Mucosa of stomach (tissue), 1 donor: ENCODE results near the gene SLC4A4.

Source experiments
- H3K27me3 ChIP-seq: one replicate; pipeline ENCODE4 v1.7.0; 2013; ENCODE audit warnings: mild to moderate bottlenecking, low read length; ENCODE audit not compliant: control insufficient read depth, insufficient read depth
- H3K36me3 ChIP-seq: one replicate; pipeline ENCODE4 v1.7.0; 2013; ENCODE audit warnings: low read length; ENCODE audit not compliant: control insufficient read depth, insufficient read depth
- H3K4me1 ChIP-seq: one replicate; pipeline ENCODE4 v1.7.0; 2013; ENCODE audit warnings: mild to moderate bottlenecking, low read length; ENCODE audit not compliant: control insufficient read depth, insufficient read depth
- H3K4me3 ChIP-seq: one replicate; pipeline ENCODE4 v1.7.0; 2013; ENCODE audit warnings: low read length
- H3K9ac ChIP-seq: one replicate; pipeline ENCODE4 v1.7.0; 2013; ENCODE audit warnings: mild to moderate bottlenecking, low read length, moderate library complexity
- H3K9me3 ChIP-seq: one replicate; pipeline ENCODE4 v1.7.0; 2013; ENCODE audit warnings: mild to moderate bottlenecking, low read length, moderate library complexity; ENCODE audit not compliant: control insufficient read depth
- donor health status: Pancreatic carcinoma.

Gene SLC4A4

GRCh38 chr4:71554025-71554424 lies 215.2 kb downstream of the SLC4A4 start:
- Histone ChIP-seq H3K27me3 (no peaks in the 10 kb centered on the region), H3K4me1 (peaks cover 11% of the 10 kb centered on the region), H3K36me3 (no peaks in the 10 kb centered on the region)

GRCh38 chr4:71558248-71558647 lies 219.4 kb downstream of the SLC4A4 start:
- no peaks in the 10 kb centered on the region for H3K9me3 ChIP-seq
- peaks cover 3% of the 10 kb centered on the region for H3K4me1 ChIP-seq
- no peaks in the 10 kb centered on the region for H3K36me3 ChIP-seq
- H3K27me3 ChIP-seq, result no peaks in the 10 kb centered on the region
- no peak overlapping the region for H3K9ac ChIP-seq
- no peak overlapping the region for H3K4me3 ChIP-seq

More at GRCh38 chr4:71554025-71554424, 215.2 kb downstream of the SLC4A4 start:
- Histone ChIP-seq H3K9me3 (no peaks in the 10 kb centered on the region), H3K9ac (no peak overlapping the region), H3K4me3 (no peak overlapping the region)

- no peaks in the 10 kb centered on the region for H3K36me3 ChIP-seq
- H3K9ac ChIP-seq, result no peak overlapping the region
- H3K4me1 ChIP-seq, result peaks cover 3% of the 10 kb centered on the region
- H3K27me3 ChIP-seq, result no peaks in the 10 kb centered on the region
- H3K9me3 ChIP-seq, result no peaks in the 10 kb centered on the region
- no peak overlapping the region for H3K4me3 ChIP-seq
These were observed 221.2 kb downstream of the SLC4A4 start for GRCh38 chr4:71559957-71560571.

- Histone ChIP-seq H3K36me3 (no peaks in the 10 kb centered on the region), H3K9ac (no peak overlapping the region), H3K4me3 (no peak overlapping the region), H3K4me1 (peaks cover 3% of the 10 kb centered on the region), H3K9me3 (no peaks in the 10 kb centered on the region), H3K27me3 (no peaks in the 10 kb centered on the region)
These were observed 226.0 kb downstream of the SLC4A4 start for GRCh38 chr4:71564775-71565174.

GRCh38 chr4:71566856-71567255 lies 228.0 kb downstream of the SLC4A4 start:
- Histone ChIP-seq H3K4me3 (no peak overlapping the region), H3K9me3 (no peaks in the 10 kb centered on the region), H3K9ac (no peak overlapping the region), H3K4me1 (no peaks in the 10 kb centered on the region), H3K27me3 (no peaks in the 10 kb centered on the region), H3K36me3 (no peaks in the 10 kb centered on the region)

GRCh38 chr4:71568131-71568530 lies 229.3 kb downstream of the SLC4A4 start:
- no peak overlapping the region for H3K9ac ChIP-seq
- no peak overlapping the region for H3K4me3 ChIP-seq
- H3K9me3 ChIP-seq, result no peaks in the 10 kb centered on the region
- no peaks in the 10 kb centered on the region for H3K4me1 ChIP-seq
- H3K36me3 ChIP-seq, result no peaks in the 10 kb centered on the region
- H3K27me3 ChIP-seq, result no peaks in the 10 kb centered on the region

- Histone ChIP-seq H3K4me1 (no peaks in the 10 kb centered on the region), H3K9ac (no peak overlapping the region), H3K9me3 (no peaks in the 10 kb centered on the region), H3K4me3 (no peak overlapping the region), H3K27me3 (no peaks in the 10 kb centered on the region), H3K36me3 (no peaks in the 10 kb centered on the region)
These were observed 231.7 kb downstream of the SLC4A4 start for GRCh38 chr4:71570492-71570891.

- Histone ChIP-seq H3K36me3 (no peaks in the 10 kb centered on the region), H3K4me3 (no peak overlapping the region), H3K27me3 (no peaks in the 10 kb centered on the region), H3K9ac (no peak overlapping the region), H3K9me3 (no peaks in the 10 kb centered on the region), H3K4me1 (no peaks in the 10 kb centered on the region)
These were observed 232.5 kb downstream of the SLC4A4 start for GRCh38 chr4:71571346-71571745.

GRCh38 chr4:71583971-71584370 lies 245.2 kb downstream of the SLC4A4 start:
- Histone ChIP-seq H3K36me3 (no peaks in the 10 kb centered on the region), H3K9ac (no peak overlapping the region), H3K4me3 (no peak overlapping the region), H3K27me3 (no peaks in the 10 kb centered on the region), H3K4me1 (no peaks in the 10 kb centered on the region), H3K9me3 (no peaks in the 10 kb centered on the region)

GRCh38 chr4:71584585-71584984 lies 245.8 kb downstream of the SLC4A4 start:
- Histone ChIP-seq H3K36me3 (no peaks in the 10 kb centered on the region), H3K27me3 (no peaks in the 10 kb centered on the region), H3K4me3 (no peak overlapping the region), H3K9me3 (no peaks in the 10 kb centered on the region), H3K4me1 (no peaks in the 10 kb centered on the region), H3K9ac (no peak overlapping the region)

- H3K4me1 ChIP-seq, result no peaks in the 10 kb centered on the region
- no peaks in the 10 kb centered on the region for H3K9me3 ChIP-seq
These were observed 247.4 kb downstream of the SLC4A4 start for GRCh38 chr4:71586087-71586763.

GRCh38 chr4:71587995-71588394 lies 249.2 kb downstream of the SLC4A4 start:
- H3K36me3 ChIP-seq, result no peaks in the 10 kb centered on the region
- no peak overlapping the region for H3K9ac ChIP-seq
- no peaks in the 10 kb centered on the region for H3K9me3 ChIP-seq
- H3K4me1 ChIP-seq, result no peaks in the 10 kb centered on the region
- no peaks in the 10 kb centered on the region for H3K27me3 ChIP-seq
- no peak overlapping the region for H3K4me3 ChIP-seq

More at GRCh38 chr4:71586087-71586763, 247.4 kb downstream of the SLC4A4 start:
- Histone ChIP-seq H3K4me3 (no peak overlapping the region), H3K27me3 (no peaks in the 10 kb centered on the region), H3K9ac (no peak overlapping the region), H3K36me3 (no peaks in the 10 kb centered on the region)
